Measurements from ENCODE around the gene TOGARAM2.

DNA sequence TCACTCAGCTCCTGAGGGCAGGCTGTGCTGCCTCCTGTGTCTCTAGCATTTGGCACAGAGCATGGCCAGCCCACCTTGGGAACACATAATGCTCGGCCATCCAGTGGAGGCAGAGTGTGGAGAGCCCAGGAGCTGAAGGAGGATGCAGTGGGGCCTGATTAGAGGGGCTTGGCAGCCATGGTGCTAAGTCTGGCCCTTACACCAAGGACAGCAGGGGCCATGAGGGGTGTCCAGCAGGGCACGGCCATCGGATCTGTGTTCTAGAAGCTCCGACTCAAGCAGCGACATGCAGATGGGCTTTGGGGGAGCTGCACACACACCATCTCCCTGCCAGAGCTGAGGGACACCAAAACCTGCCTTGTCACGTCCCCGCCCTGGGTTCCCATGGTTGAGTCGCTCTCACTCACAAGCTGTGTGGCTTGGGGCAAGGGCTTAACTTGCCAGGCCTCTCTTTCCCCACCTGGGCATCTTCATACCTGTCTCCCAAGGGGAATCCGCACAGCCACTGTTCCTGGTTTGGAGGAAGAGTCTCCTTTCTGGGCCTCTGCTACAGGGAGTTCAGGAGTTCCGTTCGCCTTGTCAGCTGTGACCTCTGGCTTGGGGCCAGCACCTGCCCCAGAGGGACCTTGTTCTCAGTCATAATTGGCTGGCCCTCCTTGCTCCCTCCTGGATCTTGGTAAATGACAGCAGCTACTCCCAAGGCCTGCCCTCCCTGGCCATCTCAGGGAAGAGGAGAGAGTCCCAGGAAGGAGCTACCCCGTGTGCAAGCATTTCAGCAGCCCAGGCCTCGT is 1.3 kb upstream of the TOGARAM2 start:
- no peak for TF ChIP-seq GATA3 (IDR thresholded peaks at IDR 0.05; ENCODE audit: low read depth, low read length)
- no peak for TF ChIP-seq GATA2 (IDR thresholded peaks at IDR 0.05; ENCODE audit: low read depth, low read length)
